Ovary (tissue), 9 donors: ENCODE results near the gene SCARF2. TPM values are rescaled to one million over a fixed set of nuclear protein-coding genes. Genes with fewer than 3 reads are reported as not detected.

ENCODE experiments used
- DNase-seq, 5 donors: peaks; one replicate each; pipeline ENCODE4 v3.0.0-alpha.2; 2019 to 2020
- H3K27ac ChIP-seq, 2 donors: fragments of 200-600 bp; one replicate each; pipeline versions ENCODE4 v1.5.1 to v1.8.0; 2019 to 2022
- H3K27me3 ChIP-seq: fragments of 200-600 bp; one replicate; pipeline ENCODE4 v1.8.0; 2022
- H3K36me3 ChIP-seq: fragments of 200-600 bp; sonication (generic); one replicate; pipeline ENCODE4 v1.5.1; 2019
- H3K4me1 ChIP-seq: one replicate; pipeline ENCODE4 v1.8.1; 2013; ENCODE audit warnings: mild to moderate bottlenecking, moderate library complexity; ENCODE audit not compliant: insufficient read depth
- H3K4me3 ChIP-seq: fragments of 200-600 bp; sonication (generic); one replicate; pipeline ENCODE4 v1.5.1; 2017
- H3K9me3 ChIP-seq, 2 donors: fragments of 200-600 bp in 1 of 2; sonication (generic) in 1 of 2; one replicate each; pipeline versions ENCODE4 v1.5.1 to v1.8.1; 2013 to 2019; ENCODE audit warnings: mild to moderate bottlenecking in 1 of 2, moderate library complexity in 1 of 2
- CTCF ChIP-seq, 3 donors: fragments of 450-650 bp in 2 of 3; fragments of 200-600 bp in 1 of 3; IDR thresholded peaks; one replicate each; pipeline versions ENCODE4 v1.5.1 to v1.8.0; 2016 to 2022; ENCODE audit warnings: antibody characterized with exemption in 3 of 3, mild to moderate bottlenecking in 1 of 3
- EP300 ChIP-seq: sonication (generic); formaldehyde crosslinking; IDR thresholded peaks from one replicate; pipeline ENCODE4 v1.6.1; 2017; ENCODE audit warnings: antibody characterized with exemption
- POLR2A ChIP-seq: fragments of 450-650 bp; IDR thresholded peaks from one replicate; pipeline ENCODE4 v1.6.1; 2017; ENCODE audit warnings: antibody characterized with exemption, mild to moderate bottlenecking, moderate library complexity
- WGBS, 3 donors: extraction: QIAGEN DNeasy Blood & Tissue Kit in 1 of 3; methylation state at CpG; one replicate each; pipeline versions ENCODE4 v1.1.5 to v1.1.7; 2013 to 2017; 5-methylcytosine and 5-hydroxymethylcytosine counted together
- intact Hi-C, 4 donors: fragments of 100-400 bp; cut with DNase I; formaldehyde crosslinking; loops; one replicate each; pipeline versions ENCODE4 v1.11.0 to v1.15.1; 2022 to 2023
- polyA plus RNA-seq, 2 donors: library from polyadenylated mRNA; stranded (reverse); fragments of 200-250 nt in 1 of 2; fragments of 350-450 nt in 1 of 2; fragmentation: Illumina TruSeq in 1 of 2; extraction: RNeasy Lipid Tissue Mini Kit (QIAGEN cat#74804) in 1 of 2; gene quantifications; one replicate each; pipeline ENCODE4 v1.2.3, GENCODE V29; 2013 to 2014
- total RNA-seq, 7 donors: library from RNA; depleted of rRNA in 2 of 7; stranded (reverse); fragments of >200 nt in 2 of 7; fragmentation: NEBNext Ultra II Directional in 3 of 7; extraction: Animal tissue kit (Norgen Biotek cat#: 25700) in 3 of 7; gene quantifications; one replicate each; pipeline versions ENCODE4 v1.1.0 to v1.2.4, GENCODE V29; 2016 to 2023
- donor health status: DM: no; HTN: no; CAD: no; lungs with moderate emphysema.
- donor health status: DM: no; HTN: no; CAD: no.
- donor health status: Bipolar disorder and iron deficiency.
- donor health status: DM: yes; HTN: yes; CAD: no.
- donor health status: DM: no; HTN: no; CAD: no.
- donor health status: DM: yes; HTN: yes; CAD: no.

The SCARF2 gene
- total and polyA plus RNA-seq, 9 donors: 2.1 to 44.6 (median 19.9) TPM

DNA sequence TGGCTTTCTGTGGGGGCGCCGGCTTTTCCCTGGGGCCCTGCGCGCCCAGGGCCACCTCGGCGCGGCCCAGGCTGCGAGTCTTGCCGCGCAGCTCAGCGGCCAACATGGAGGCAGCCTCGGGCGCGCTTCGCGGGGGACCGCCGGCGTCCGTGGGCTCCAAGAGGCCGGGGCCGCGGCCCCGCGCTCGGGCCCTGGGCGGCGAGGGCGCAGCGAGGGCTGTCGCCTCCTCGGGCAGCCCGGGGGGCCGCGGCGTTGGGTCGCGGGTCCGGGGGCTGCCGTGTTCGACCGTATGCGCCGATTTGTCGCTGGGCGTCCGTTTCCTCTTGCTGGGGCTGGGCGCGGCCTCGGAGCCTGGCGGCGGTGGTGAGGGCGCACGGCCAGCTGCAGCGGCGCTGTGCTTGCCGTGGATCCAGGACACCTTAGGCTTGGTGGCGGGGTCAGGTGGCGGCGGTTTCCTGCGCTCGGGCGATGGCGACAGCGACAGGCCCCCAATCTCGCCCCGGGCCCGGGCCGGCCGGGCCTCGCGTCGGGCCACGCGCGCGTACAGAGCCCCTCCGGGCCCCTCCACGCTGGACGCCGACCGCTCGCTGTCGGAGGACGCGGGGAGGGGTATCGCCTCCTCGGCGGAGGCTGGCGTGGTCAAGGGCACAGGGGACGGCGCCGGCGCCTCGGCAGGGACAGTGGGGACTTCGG is 11.9 kb downstream of the SCARF2 start:
- Histone ChIP-seq H3K27me3 (no peaks in the 10 kb centered on the region), H3K9me3 (no peaks in the 10 kb centered on the region), H3K4me3 (no peak overlapping the region), H3K4me1 (peaks cover 12% of the 10 kb centered on the region), H3K36me3 (no peaks in the 10 kb centered on the region), H3K27ac (no peak overlapping the region)
- intact Hi-C loops: loop anchor here in 1 of 4 donors (10.0 kb wide), 1 partner anchor 149 kb away; no protein-coding TSS in a partner anchor
- TF ChIP-seq CTCF (IDR thresholded peaks at IDR 0.05) (no peak), POLR2A (no peak), EP300 (no peak)
- 83 to 88% (median 84%) methylated on average over 78 to 96 of the region's 96 CpGs for WGBS, 3 donors
- DNase-seq: no peak

DNA sequence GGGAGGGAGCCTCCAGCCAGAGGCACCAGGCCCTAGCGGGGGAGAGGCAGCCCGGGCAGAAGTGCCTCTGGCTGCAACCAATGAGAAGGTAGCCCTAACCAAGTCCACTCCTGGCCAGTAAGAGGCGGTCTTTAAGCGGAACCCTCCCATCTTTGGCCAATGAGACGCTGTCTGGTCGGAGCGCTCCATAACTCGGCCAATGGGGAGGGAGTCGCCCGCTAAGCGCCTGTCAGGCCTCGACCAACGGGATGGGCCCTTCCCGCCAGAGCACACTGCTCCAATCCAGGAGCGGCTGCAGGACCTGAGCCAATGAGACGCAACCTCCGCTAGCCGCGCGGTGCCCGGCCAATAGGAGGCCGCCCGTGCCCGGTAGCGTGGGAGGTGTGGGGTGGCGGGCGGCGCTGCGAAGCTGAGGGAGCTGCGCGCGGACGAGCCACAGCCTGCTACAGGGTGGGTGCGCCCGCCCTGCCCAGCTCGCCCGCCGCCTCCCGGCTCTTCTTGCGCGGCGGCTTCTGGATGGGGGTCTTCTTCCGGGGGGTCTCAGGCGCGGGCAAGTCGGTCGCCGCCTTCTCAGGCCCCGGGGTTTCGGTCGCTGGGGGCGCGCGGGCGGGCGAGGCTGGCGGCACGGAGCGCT is 12.6 kb downstream of the SCARF2 start:
- no peaks in the 10 kb centered on the region for H3K27me3 ChIP-seq
- DNase-seq: peak in 1 of 5 donors; percentile 36
- peaks cover 12% of the 10 kb centered on the region for H3K4me1 ChIP-seq
- WGBS, 3 donors: 86 to 89% (median 88%) methylated on average over 44 to 59 of the region's 59 CpGs
- intact Hi-C loops: loop anchor here in 2 of 4 donors (5.0 to 10.0 kb wide), 2 partner anchors 72 to 150 kb away; partner anchors contain the start of gene KLHL22 (in 1 of the 2)
- H3K36me3 ChIP-seq: no peaks in the 10 kb centered on the region
- TF ChIP-seq EP300: no peak
- no peak for TF ChIP-seq POLR2A
- no peak for TF ChIP-seq CTCF (IDR thresholded peaks at IDR 0.05)
- no peak overlapping the region for H3K4me3 ChIP-seq
- H3K27ac ChIP-seq: peak overlapping the region in 1 of 2 donors; percentile 7
- no peaks in the 10 kb centered on the region for H3K9me3 ChIP-seq

- H3K4me3 ChIP-seq: no peak overlapping the region
- TF ChIP-seq EP300: no peak
- no peak for TF ChIP-seq CTCF (IDR thresholded peaks at IDR 0.05)
- TF ChIP-seq POLR2A: no peak
- peak in 1 of 5 donors; percentile 28 for DNase-seq
- peak overlapping the region in 1 of 2 donors; percentile 7 for H3K27ac ChIP-seq
- no peaks in the 10 kb centered on the region for H3K36me3 ChIP-seq
- intact Hi-C loops: loop anchor here in 2 of 4 donors (5.0 to 10.0 kb wide), 2 partner anchors 73 to 150 kb away; partner anchors contain the start of gene KLHL22 (in 1 of the 2)
- H3K9me3 ChIP-seq: no peaks in the 10 kb centered on the region
- no peaks in the 10 kb centered on the region for H3K27me3 ChIP-seq
- WGBS, 3 donors: 63 to 70% (median 69%) methylated on average over 5 to 15 of the region's 15 CpGs
- peaks cover 12% of the 10 kb centered on the region for H3K4me1 ChIP-seq
Measured at GRCh38 chr22:20424568-20424931, 13.1 kb downstream of the SCARF2 start.

DNA sequence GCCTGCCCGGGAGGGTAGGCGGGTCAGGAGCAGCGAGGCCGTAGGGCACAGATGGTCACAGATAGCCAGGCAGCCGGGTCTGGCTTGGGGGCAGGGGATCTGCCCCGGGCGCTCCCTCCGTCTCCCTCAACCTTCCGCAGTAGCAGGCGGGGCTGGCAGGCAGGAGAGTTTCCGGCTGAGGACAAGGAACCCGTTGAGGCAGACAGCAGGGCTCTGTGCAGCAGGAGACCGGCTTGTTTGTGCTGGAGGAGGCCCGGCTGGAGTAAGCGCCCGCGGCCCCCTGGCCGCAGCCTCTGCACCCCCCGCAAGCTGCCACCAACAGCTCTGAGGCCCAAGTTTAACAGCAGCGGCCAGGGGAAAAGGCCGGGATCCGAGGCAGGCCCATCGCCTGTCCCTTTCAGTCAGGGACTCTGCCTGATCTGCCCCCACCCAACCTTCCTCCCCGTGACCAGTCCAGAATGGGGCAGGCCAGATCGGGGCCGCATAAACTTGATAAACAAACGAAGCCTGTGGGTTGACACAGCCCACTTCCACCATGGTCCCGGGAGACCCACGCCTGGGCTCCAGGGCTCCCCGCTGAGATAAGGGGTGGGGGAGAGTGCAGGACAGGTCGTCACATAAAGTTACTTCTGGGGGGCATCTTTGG is 13.6 kb downstream of the SCARF2 start:
- no peaks in the 10 kb centered on the region for H3K9me3 ChIP-seq
- no peak overlapping the region for H3K4me3 ChIP-seq
- H3K4me1 ChIP-seq: peaks cover 12% of the 10 kb centered on the region
- intact Hi-C loops: loop anchor here in 2 of 4 donors (5.0 to 10.0 kb wide), 2 partner anchors 73 to 151 kb away; partner anchors contain the start of gene KLHL22 (in 1 of the 2)
- 65 to 72% (median 72%) methylated on average over 31 of the region's 31 CpGs for WGBS, 3 donors
- H3K36me3 ChIP-seq: no peaks in the 10 kb centered on the region
- H3K27me3 ChIP-seq: no peaks in the 10 kb centered on the region
- peak in 1 of 5 donors; percentile 17 for DNase-seq
- TF ChIP-seq EP300 (no peak), CTCF (IDR thresholded peaks at IDR 0.05) (no peak), POLR2A (no peak)
- peak overlapping the region in 1 of 2 donors; percentile 22 for H3K27ac ChIP-seq
